HCT116 (cell line): ENCODE measurements around the gene FOXF1. TPM values are rescaled to one million over a fixed set of nuclear protein-coding genes. Genes with fewer than 3 reads are reported as not detected.

Experiments
- ATAC-seq: fragments of 200-7000 bp; cut with Tn5 transposase; 2 replicates; pipeline ENCODE4 v1.9.1; 2020; ENCODE audit warnings: mild to moderate bottlenecking, moderate library complexity
- BruUV-seq: library from RNA; stranded (reverse); fragments of 400-500 nt; replicated peaks from 2 replicates; lab custom pipeline; 2021; lab: Mats Ljungman, UMichigan
- CTCF ChIA-PET: fragments of 300-600 bp; sonication (Branson Sonifier 250); formaldehyde crosslinking; loops from one replicate; lab custom pipeline; 2021; ENCODE audit warnings: antibody characterized with exemption; lab: Charles Lee
- POLR2A ChIA-PET: fragments of 300-600, 350-600 bp; sonication (Branson Sonifier 250); formaldehyde crosslinking; loops from one replicate; lab custom pipeline; 2021; ENCODE audit warnings: antibody characterized with exemption; lab: Charles Lee
- RAD21 ChIA-PET, 2 experiments: fragments of 300-600 bp; sonication (Branson Sonifier 250); formaldehyde crosslinking; loops; one replicate each; lab custom pipeline; 2023; ENCODE audit warnings: low total read pairs in 2 of 2; ENCODE audit not compliant: uncharacterized antibody in 2 of 2, unreplicated experiment in 2 of 2, low non-redundant PET in 1 of 2; lab: Charles Lee
- DNase-seq: peaks from one replicate; pipeline ENCODE4 v3.0.0-alpha.2; 2010; ENCODE audit warnings: low read depth, low spot score
- H2AFZ ChIP-seq: fragments of 200-600 bp; shearing (Covaris generic), sonication (generic); 2 replicates; pipeline ENCODE4 v1.6.1; 2017; ENCODE audit warnings: low read depth, mixed run types, mixed read lengths, antibody characterized with exemption, low read length; ENCODE audit not compliant: poor library complexity, severe bottlenecking
- H3K27ac ChIP-seq: 2 replicates; pipeline ENCODE4 v1.5.1; 2012; ENCODE audit warnings: low read depth, low read length
- H3K27me3 ChIP-seq: fragments of 200-600 bp; sonication (generic); 2 replicates; pipeline ENCODE4 v1.6.1; 2016; ENCODE audit warnings: mixed run types, low read length, mixed read lengths; ENCODE audit not compliant: insufficient read depth
- H3K36me3 ChIP-seq, 2 experiments: fragments of 200-500 bp in 1 of 2; fragments of 200-600 bp in 1 of 2; sonication (Bioruptor generic) in 1 of 2; sonication (generic) in 1 of 2; 2 replicates each; pipeline versions ENCODE4 v1.5.1 to v1.6.1; 2014 to 2016; ENCODE audit warnings: low read length in 2 of 2, inconsistent platforms in 1 of 2, mixed read lengths in 1 of 2, mixed run types in 1 of 2; ENCODE audit not compliant: insufficient read depth in 2 of 2, control insufficient read depth in 1 of 2
- H3K4me1 ChIP-seq, 2 experiments: fragments of 200-600 bp in 1 of 2; sonication (generic) in 1 of 2; 2 replicates each; pipeline versions ENCODE4 v1.5.1 to v1.6.1; 2012 to 2017; ENCODE audit warnings: low read length in 2 of 2, inconsistent platforms in 1 of 2, mild to moderate bottlenecking in 1 of 2, mixed read lengths in 1 of 2, mixed run types in 1 of 2, moderate library complexity in 1 of 2; ENCODE audit not compliant: insufficient read depth in 2 of 2, control insufficient read depth in 1 of 2
- H3K4me2 ChIP-seq: fragments of 200-600 bp; sonication (generic); 2 replicates; pipeline ENCODE4 v1.6.1; 2017; ENCODE audit warnings: mixed run types, low read length, mixed read lengths
- H3K4me3 ChIP-seq, 2 experiments: fragments of 200-600 bp in 1 of 2; sonication (generic) in 1 of 2; replicated peaks in 1 of 2; 2 replicates each; pipeline ENCODE4 v1.5.1; 2011 to 2016; ENCODE audit warnings: low read length in 2 of 2, control low read depth in 1 of 2, low read depth in 1 of 2, mild to moderate bottlenecking in 1 of 2, mixed read lengths in 1 of 2, mixed run types in 1 of 2
- H3K79me2 ChIP-seq: fragments of 200-600 bp; sonication (generic); 2 replicates; pipeline ENCODE4 v1.6.1; 2017; ENCODE audit warnings: mild to moderate bottlenecking, mixed run types, low read length, moderate library complexity, mixed read lengths; ENCODE audit not compliant: insufficient read depth
- H3K9ac ChIP-seq: fragments of 200-600 bp; sonication (generic); 2 replicates; pipeline ENCODE4 v1.6.1; 2016; ENCODE audit warnings: low read length, mixed read lengths
- H3K9me2 ChIP-seq: fragments of 200-600 bp; sonication (generic), shearing (Covaris generic); 2 replicates; pipeline ENCODE4 v1.6.1; 2017; ENCODE audit warnings: mixed run types, mild to moderate bottlenecking, moderate library complexity; ENCODE audit not compliant: insufficient read depth
- H3K9me3 ChIP-seq, 2 experiments: fragments of 200-500 bp in 1 of 2; fragments of 200-600 bp in 1 of 2; sonication (Bioruptor generic) in 1 of 2; sonication (generic) in 1 of 2; 2 replicates each; pipeline ENCODE4 v1.6.1; 2014 to 2017; ENCODE audit warnings: low read length in 2 of 2, mixed read lengths in 2 of 2, inconsistent platforms in 1 of 2, low read depth in 1 of 2, mild to moderate bottlenecking in 1 of 2, mixed run types in 1 of 2, moderate library complexity in 1 of 2; ENCODE audit not compliant: control insufficient read depth in 1 of 2, insufficient read depth in 1 of 2
- H4K20me1 ChIP-seq: fragments of 200-600 bp; sonication (generic), shearing (Covaris generic); 2 replicates; pipeline ENCODE4 v1.6.1; 2017; ENCODE audit warnings: mixed run types, mild to moderate bottlenecking, moderate library complexity; ENCODE audit not compliant: insufficient read depth
- CBX3 ChIP-seq: IDR thresholded peaks from 2 replicates; pipeline ENCODE4 v1.6.1; 2012; ENCODE audit warnings: low read depth
- CEBPB ChIP-seq: IDR thresholded peaks from 2 replicates; pipeline ENCODE4 v1.6.1; 2012; ENCODE audit warnings: low read depth
- EGR1 ChIP-seq: IDR thresholded peaks from 2 replicates; pipeline ENCODE4 v1.6.1; 2012; ENCODE audit warnings: low read depth
- ELF1 ChIP-seq: IDR thresholded peaks from 2 replicates; pipeline ENCODE4 v1.6.1; 2012; ENCODE audit warnings: low read depth, borderline replicate concordance
- EZH2phosphoT487 ChIP-seq: fragments of 200-600 bp; IDR thresholded peaks from 2 replicates; pipeline ENCODE4 v1.6.1; 2018; ENCODE audit warnings: antibody characterized with exemption, borderline replicate concordance
- POLR2A ChIP-seq: IDR thresholded peaks from 2 replicates; pipeline ENCODE4 v1.7.0; 2011; ENCODE audit warnings: borderline replicate concordance; ENCODE audit not compliant: insufficient read depth, insufficient read length; ENCODE audit errors: extremely low read depth
- POLR2AphosphoS5 ChIP-seq: IDR thresholded peaks from 2 replicates; pipeline ENCODE4 v1.6.1; 2011; ENCODE audit warnings: mild to moderate bottlenecking, low read depth, low read length, moderate library complexity
- REST ChIP-seq: IDR thresholded peaks from 2 replicates; pipeline ENCODE4 v1.6.1; 2012; ENCODE audit warnings: low read depth
- SIN3A ChIP-seq: IDR thresholded peaks from 2 replicates; pipeline ENCODE4 v1.6.1; 2012; ENCODE audit warnings: low read depth
- SP1 ChIP-seq: IDR thresholded peaks from 2 replicates; pipeline ENCODE4 v1.6.1; 2012; ENCODE audit warnings: low read depth
- SRF ChIP-seq: IDR thresholded peaks from 2 replicates; pipeline ENCODE4 v1.6.1; 2012; ENCODE audit warnings: low read depth
- YY1 ChIP-seq: IDR thresholded peaks from 2 replicates; pipeline ENCODE4 v1.6.1; 2011; ENCODE audit warnings: low read length, low read depth, moderate library complexity, mild to moderate bottlenecking; ENCODE audit not compliant: insufficient replicate concordance; ENCODE audit errors: extremely low read depth
- ZFX ChIP-seq: fragments of 450-650 bp; IDR thresholded peaks from 2 replicates; pipeline ENCODE4 v1.6.1; 2017
- intact Hi-C: fragments of 100-400 bp; cut with micrococcal nuclease; formaldehyde crosslinking; loops from 2 replicates; pipeline ENCODE4 v1.10.0; 2022
- total RNA-seq: library from RNA; stranded (reverse); gene quantifications from one replicate; pipeline ENCODE4 v1.2.1, GENCODE V29; 2021; ENCODE audit not compliant: unreplicated experiment
- TF ChIP-seq, protein P1 (sequence below), 3 experiments: fragments of 200-600 bp in 1 of 3; sonication (generic) in 1 of 3; IDR thresholded peaks in 2 of 3; conservative IDR thresholded peaks in 1 of 3; 2 replicates each; pipeline ENCODE4 v1.5.1; 2012 to 2017; ENCODE audit warnings: low read depth in 2 of 3, low read length in 2 of 3, antibody characterized with exemption in 1 of 3, borderline replicate concordance in 1 of 3, control low read depth in 1 of 3, mild to moderate bottlenecking in 1 of 3, mixed read lengths in 1 of 3, mixed run types in 1 of 3, moderate library complexity in 1 of 3; ENCODE audit not compliant: insufficient read depth in 1 of 3
- TF ChIP-seq, protein P2 (sequence below): IDR thresholded peaks from 2 replicates; pipeline ENCODE4 v1.6.1; 2011; ENCODE audit warnings: mild to moderate bottlenecking, low read length, moderate library complexity; ENCODE audit not compliant: insufficient replicate concordance; ENCODE audit errors: extremely low read depth

Gene FOXF1
- total RNA-seq, 1 experiment from 2014 or later = 2.4 TPM

DNA sequence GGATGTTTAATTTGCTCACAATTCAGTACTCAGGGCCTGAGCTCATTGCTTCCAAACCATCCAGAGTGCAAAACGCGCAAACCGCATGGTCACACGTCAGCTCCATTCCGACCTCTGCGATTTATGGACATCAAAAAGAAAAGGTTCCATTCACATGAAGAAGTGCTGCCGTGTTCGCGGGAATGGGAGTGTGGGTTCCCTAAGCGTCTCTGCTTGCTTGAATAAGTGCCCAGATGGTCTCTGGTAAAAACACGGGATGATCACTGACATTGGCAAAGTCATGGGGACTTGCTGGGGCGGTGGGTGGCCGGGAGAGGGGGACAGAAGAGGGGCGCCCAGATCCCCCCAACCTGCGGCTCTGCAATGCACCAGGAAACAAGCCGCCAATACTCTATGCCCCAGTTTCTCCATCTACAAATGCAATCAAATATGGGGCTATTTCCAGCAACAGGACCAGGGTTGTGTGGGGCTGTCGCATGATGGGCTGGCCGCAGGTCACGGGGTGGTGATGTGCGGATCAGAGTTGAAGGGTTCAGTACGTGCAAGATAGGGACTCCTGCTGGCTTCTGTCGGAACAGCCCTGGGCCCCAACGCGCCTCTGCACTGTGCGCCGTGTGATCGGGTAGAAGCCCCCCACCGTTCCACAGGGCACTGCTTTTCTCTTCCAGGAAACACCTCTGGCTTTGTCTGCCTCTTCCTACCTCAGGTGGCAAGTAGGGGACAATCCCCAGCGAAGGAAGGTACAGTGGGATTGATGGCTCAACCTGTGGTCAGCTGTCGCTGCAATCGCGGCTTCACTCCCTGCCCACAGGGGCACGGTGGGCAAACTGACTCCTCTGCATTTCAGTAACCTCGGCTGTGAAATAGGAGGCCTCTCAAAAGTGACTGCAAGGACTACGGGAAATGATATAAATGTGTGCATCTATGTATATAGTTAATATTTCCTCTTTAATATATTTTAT lies 11.2 kb downstream of the FOXF1 start:
- peaks cover 4 to 13% of the 10 kb centered on the region in 2 experiments; a peak in 3 of 4 replicates for H3K4me1 ChIP-seq
- ATAC-seq = no peak
- intact Hi-C loops = loop anchor here (2.0 kb wide), 1 partner anchor 363 kb away; no protein-coding TSS in a partner anchor
- TF ChIP-seq SP1 = no peak
- no peak for TF ChIP-seq ELF1
- no peak for TF ChIP-seq EZH2phosphoT487
- no peak for TF ChIP-seq POLR2AphosphoS5
- TF ChIP-seq EGR1 = no peak
- TF ChIP-seq CEBPB = no peak
- no peak for TF ChIP-seq YY1
- no peak for TF ChIP-seq SRF
- TF ChIP-seq CBX3 = no peak
- no peak for TF ChIP-seq ZFX
- TF ChIP-seq, protein P1, sequence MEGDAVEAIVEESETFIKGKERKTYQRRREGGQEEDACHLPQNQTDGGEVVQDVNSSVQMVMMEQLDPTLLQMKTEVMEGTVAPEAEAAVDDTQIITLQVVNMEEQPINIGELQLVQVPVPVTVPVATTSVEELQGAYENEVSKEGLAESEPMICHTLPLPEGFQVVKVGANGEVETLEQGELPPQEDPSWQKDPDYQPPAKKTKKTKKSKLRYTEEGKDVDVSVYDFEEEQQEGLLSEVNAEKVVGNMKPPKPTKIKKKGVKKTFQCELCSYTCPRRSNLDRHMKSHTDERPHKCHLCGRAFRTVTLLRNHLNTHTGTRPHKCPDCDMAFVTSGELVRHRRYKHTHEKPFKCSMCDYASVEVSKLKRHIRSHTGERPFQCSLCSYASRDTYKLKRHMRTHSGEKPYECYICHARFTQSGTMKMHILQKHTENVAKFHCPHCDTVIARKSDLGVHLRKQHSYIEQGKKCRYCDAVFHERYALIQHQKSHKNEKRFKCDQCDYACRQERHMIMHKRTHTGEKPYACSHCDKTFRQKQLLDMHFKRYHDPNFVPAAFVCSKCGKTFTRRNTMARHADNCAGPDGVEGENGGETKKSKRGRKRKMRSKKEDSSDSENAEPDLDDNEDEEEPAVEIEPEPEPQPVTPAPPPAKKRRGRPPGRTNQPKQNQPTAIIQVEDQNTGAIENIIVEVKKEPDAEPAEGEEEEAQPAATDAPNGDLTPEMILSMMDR (IDR thresholded peaks at IDR 0.05 in 2 of 3, conservative IDR thresholded peaks at IDR 0.05 in 1 of 3; ENCODE audit: borderline replicate concordance in 1 of 3, insufficient read depth in 1 of 3, low read depth in 2 of 3, low read length in 2 of 3) = no peak; a peak in 2 of 6 replicates
- no peak for TF ChIP-seq SIN3A
- no peak for TF ChIP-seq REST
- TF ChIP-seq, protein P2, sequence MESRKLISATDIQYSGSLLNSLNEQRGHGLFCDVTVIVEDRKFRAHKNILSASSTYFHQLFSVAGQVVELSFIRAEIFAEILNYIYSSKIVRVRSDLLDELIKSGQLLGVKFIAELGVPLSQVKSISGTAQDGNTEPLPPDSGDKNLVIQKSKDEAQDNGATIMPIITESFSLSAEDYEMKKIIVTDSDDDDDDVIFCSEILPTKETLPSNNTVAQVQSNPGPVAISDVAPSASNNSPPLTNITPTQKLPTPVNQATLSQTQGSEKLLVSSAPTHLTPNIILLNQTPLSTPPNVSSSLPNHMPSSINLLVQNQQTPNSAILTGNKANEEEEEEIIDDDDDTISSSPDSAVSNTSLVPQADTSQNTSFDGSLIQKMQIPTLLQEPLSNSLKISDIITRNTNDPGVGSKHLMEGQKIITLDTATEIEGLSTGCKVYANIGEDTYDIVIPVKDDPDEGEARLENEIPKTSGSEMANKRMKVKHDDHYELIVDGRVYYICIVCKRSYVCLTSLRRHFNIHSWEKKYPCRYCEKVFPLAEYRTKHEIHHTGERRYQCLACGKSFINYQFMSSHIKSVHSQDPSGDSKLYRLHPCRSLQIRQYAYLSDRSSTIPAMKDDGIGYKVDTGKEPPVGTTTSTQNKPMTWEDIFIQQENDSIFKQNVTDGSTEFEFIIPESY = no peak
- no peak for TF ChIP-seq POLR2A
- TF ChIP-seq, all 23 proteins: peak for 0
- Histone ChIP-seq H3K27me3 (no peaks in the 10 kb centered on the region), H3K9ac (no peak overlapping the region), H3K79me2 (no peaks in the 10 kb centered on the region), H4K20me1 (no peaks in the 10 kb centered on the region), H3K27ac (no peak overlapping the region), H3K9me2 (no peaks in the 10 kb centered on the region), H2AFZ (no peak overlapping the region), H3K4me3 (no peak overlapping the region), H3K9me3 (no peaks in the 10 kb centered on the region), H3K36me3 (no peaks in the 10 kb centered on the region), H3K4me2 (no peak overlapping the region)
- ChIA-PET POLR2A (no interaction called here), RAD21 (no interaction called here), CTCF (interaction anchor here (0.5 to 2.2 kb wide), 3 partner anchors 269 to 700 kb away, joined by 3 to 14 read pairs (median 3); no protein-coding TSS in a partner anchor)
- no peak for DNase-seq
- no TSS peak for BruUV-seq
